ES-I3 (cell line): Measurements from ENCODE around the gene NCOR1.

Experiments used
- H3K36me3 ChIP-seq: 2 replicates; pipeline ENCODE4 v1.6.1; 2013; ENCODE audit warnings: mild to moderate bottlenecking, low read length, control low read depth, moderate library complexity; ENCODE audit not compliant: insufficient read depth
- H3K4me1 ChIP-seq: 2 replicates; pipeline ENCODE4 v1.6.1; 2013; ENCODE audit warnings: mild to moderate bottlenecking, control low read depth, low read length; ENCODE audit not compliant: insufficient read depth
- H3K9ac ChIP-seq: 2 replicates; pipeline ENCODE4 v1.6.1; 2013; ENCODE audit warnings: low read depth, mild to moderate bottlenecking, low read length, moderate library complexity
- H3K9me3 ChIP-seq: 2 replicates; pipeline ENCODE4 v1.6.1; 2013; ENCODE audit warnings: mild to moderate bottlenecking, low read length, moderate library complexity; ENCODE audit not compliant: control insufficient read depth, insufficient read depth

The NCOR1 gene

GRCh38 chr17:16033729-16034349 is 181.5 kb downstream of the NCOR1 start:
- Histone ChIP-seq H3K9me3 (no peaks in the 10 kb centered on the region), H3K4me1 (0 out of 2 replicates have a peak, but pooled peaks cover 4% of the 10 kb centered on the region), H3K36me3 (peaks cover 48% of the 10 kb centered on the region), H3K9ac (no peak overlapping the region)

GRCh38 chr17:16027708-16028584 is 187.4 kb downstream of the NCOR1 start:
- no peak overlapping the region for H3K9ac ChIP-seq
- peaks cover 60% of the 10 kb centered on the region for H3K36me3 ChIP-seq
- peaks cover 14% of the 10 kb centered on the region for H3K4me1 ChIP-seq
- H3K9me3 ChIP-seq = no peaks in the 10 kb centered on the region; the same call in 1 of the 2 replicates

- H3K9ac ChIP-seq = no peak overlapping the region
- peaks cover 50% of the 10 kb centered on the region for H3K36me3 ChIP-seq
- no peaks in the 10 kb centered on the region; the same call in 1 of the 2 replicates for H3K9me3 ChIP-seq
- peaks cover 10% of the 10 kb centered on the region for H3K4me1 ChIP-seq
Observed at GRCh38 chr17:16026895-16027294, 188.4 kb downstream of the NCOR1 start.

GRCh38 chr17:16025202-16025601 is 190.1 kb downstream of the NCOR1 start:
- Histone ChIP-seq H3K9ac (no peak overlapping the region), H3K9me3 (no peaks in the 10 kb centered on the region; the same call in 1 of the 2 replicates), H3K36me3 (peaks cover 52% of the 10 kb centered on the region), H3K4me1 (peaks cover 10% of the 10 kb centered on the region)

- peaks cover 10% of the 10 kb centered on the region for H3K4me1 ChIP-seq
- H3K36me3 ChIP-seq = peaks cover 42% of the 10 kb centered on the region
- no peak overlapping the region for H3K9ac ChIP-seq
- no peaks in the 10 kb centered on the region; the same call in 1 of the 2 replicates for H3K9me3 ChIP-seq
Observed at GRCh38 chr17:16023881-16024280, 191.5 kb downstream of the NCOR1 start.

- H3K36me3 ChIP-seq = peaks cover 5% of the 10 kb centered on the region; the same call in 1 of the 2 replicates
- no peaks in the 10 kb centered on the region; the same call in 1 of the 2 replicates for H3K9me3 ChIP-seq
- H3K4me1 ChIP-seq = no peaks in the 10 kb centered on the region
- no peak overlapping the region for H3K9ac ChIP-seq
Observed at GRCh38 chr17:16019347-16019746, 196.0 kb downstream of the NCOR1 start.

- peaks cover 5% of the 10 kb centered on the region; the same call in 1 of the 2 replicates for H3K36me3 ChIP-seq
- H3K9me3 ChIP-seq = no peaks in the 10 kb centered on the region
- H3K4me1 ChIP-seq = no peaks in the 10 kb centered on the region
- no peak overlapping the region for H3K9ac ChIP-seq
Observed at GRCh38 chr17:16013943-16014407, 201.4 kb downstream of the NCOR1 start.

- Histone ChIP-seq H3K36me3 (peaks cover 61% of the 10 kb centered on the region), H3K4me1 (no peaks in the 10 kb centered on the region), H3K9me3 (no peaks in the 10 kb centered on the region), H3K9ac (no peak overlapping the region)
Observed at GRCh38 chr17:16007439-16007838, 207.9 kb downstream of the NCOR1 start.

GRCh38 chr17:16005636-16006035 is 209.7 kb downstream of the NCOR1 start:
- Histone ChIP-seq H3K4me1 (no peaks in the 10 kb centered on the region), H3K36me3 (peaks cover 71% of the 10 kb centered on the region), H3K9me3 (peaks cover 7% of the 10 kb centered on the region), H3K9ac (no peak overlapping the region)

GRCh38 chr17:16003841-16004240 is 211.5 kb downstream of the NCOR1 start:
- H3K9me3 ChIP-seq = peaks cover 7% of the 10 kb centered on the region
- no peaks in the 10 kb centered on the region for H3K4me1 ChIP-seq
- no peak overlapping the region for H3K9ac ChIP-seq
- H3K36me3 ChIP-seq = peaks cover 69% of the 10 kb centered on the region

- Histone ChIP-seq H3K9ac (no peak overlapping the region), H3K4me1 (no peaks in the 10 kb centered on the region), H3K36me3 (peaks cover 59% of the 10 kb centered on the region), H3K9me3 (peaks cover 7% of the 10 kb centered on the region)
Observed at GRCh38 chr17:16002708-16003260, 212.6 kb downstream of the NCOR1 start.

- Histone ChIP-seq H3K9ac (no peak overlapping the region), H3K4me1 (no peaks in the 10 kb centered on the region), H3K36me3 (peaks cover 49% of the 10 kb centered on the region), H3K9me3 (peaks cover 7% of the 10 kb centered on the region)
Observed at GRCh38 chr17:16001226-16001897, 214.0 kb downstream of the NCOR1 start.

- peaks cover 39% of the 10 kb centered on the region for H3K36me3 ChIP-seq
- peak overlapping the region; percentile 75 for H3K9ac ChIP-seq
- H3K9me3 ChIP-seq = peaks cover 7% of the 10 kb centered on the region
- H3K4me1 ChIP-seq = no peaks in the 10 kb centered on the region
Observed at GRCh38 chr17:15999974-16000827, 215.1 kb downstream of the NCOR1 start.
